WTC11 (cell line): ENCODE results near the gene HMGB1. TPM values are rescaled to one million over a fixed set of nuclear protein-coding genes. Genes with fewer than 3 reads are reported as not detected.

Experiments
- ATAC-seq: fragments of 200-7000 bp; cut with Tn5 transposase; 2 replicates; pipeline ENCODE4 v1.10.0; 2021; ENCODE audit warnings: mild to moderate bottlenecking, moderate library complexity
- CTCF ChIA-PET: fragments of 300-600 bp; sonication (Branson Sonifier 250); formaldehyde crosslinking; loops from one replicate; lab custom pipeline; 2021; ENCODE audit warnings: antibody characterized with exemption; lab: Charles Lee
- POLR2A ChIA-PET: fragments of 350-600 bp; sonication (Branson Sonifier 250); formaldehyde crosslinking; loops from one replicate; lab custom pipeline; 2021; ENCODE audit warnings: antibody characterized with exemption; lab: Charles Lee
- DNase-seq: peaks from one replicate; pipeline ENCODE4 v3.0.0; 2021; ENCODE audit warnings: low spot score
- H3K27ac Mint-ChIP-seq: 2 replicates; pipeline ENCODE4 v1.8.0; 2021; ENCODE audit warnings: mixed read lengths
- H3K27me3 Mint-ChIP-seq: 2 replicates; pipeline ENCODE4 v1.8.0; 2021; ENCODE audit warnings: low read depth, mild to moderate bottlenecking, moderate library complexity, mixed read lengths
- H3K36me3 Mint-ChIP-seq: 2 replicates; pipeline ENCODE4 v1.8.0; 2021; ENCODE audit warnings: mixed read lengths
- H3K4me1 Mint-ChIP-seq: 2 replicates; pipeline ENCODE4 v1.8.0; 2022; ENCODE audit warnings: mixed read lengths
- H3K4me3 Mint-ChIP-seq: 2 replicates; pipeline ENCODE4 v1.8.0; 2021; ENCODE audit warnings: mild to moderate bottlenecking, moderate library complexity, mixed read lengths
- H3K9me3 Mint-ChIP-seq: 2 replicates; pipeline ENCODE4 v1.8.0; 2021; ENCODE audit warnings: mixed read lengths
- AR ChIP-seq: fragments of 250-450 bp; sonication (Bioruptor Pico); IDR thresholded peaks from 2 replicates; pipeline ENCODE4 v1.9.0; 2021; ENCODE audit warnings: mild to moderate bottlenecking
- ATF6 ChIP-seq: sonication (generic); formaldehyde crosslinking; IDR thresholded peaks from 2 replicates; pipeline ENCODE4 v1.8.1; 2023; ENCODE audit warnings: mild to moderate bottlenecking, missing genetic modification reagents
- CREM ChIP-seq: sonication (generic); formaldehyde crosslinking; IDR thresholded peaks from 2 replicates; pipeline ENCODE4 v1.8.1; 2022; ENCODE audit warnings: mild to moderate bottlenecking, missing genetic modification reagents, moderate library complexity
- E2F1 ChIP-seq: sonication (generic); formaldehyde crosslinking; IDR thresholded peaks from 2 replicates; pipeline ENCODE4 v1.8.0; 2022; ENCODE audit warnings: mild to moderate bottlenecking, missing genetic modification reagents
- E2F4 ChIP-seq: sonication (generic); formaldehyde crosslinking; IDR thresholded peaks from 2 replicates; pipeline ENCODE4 v1.8.1; 2022; ENCODE audit warnings: low read depth, mild to moderate bottlenecking, moderate library complexity, missing genetic modification reagents, borderline replicate concordance
- E2F5 ChIP-seq: sonication (generic); formaldehyde crosslinking; IDR thresholded peaks from 2 replicates; pipeline ENCODE4 v1.8.1; 2022; ENCODE audit warnings: mild to moderate bottlenecking, moderate library complexity, missing genetic modification reagents
- GRHL2 ChIP-seq: fragments of 250-450 bp; sonication (Bioruptor Pico); IDR thresholded peaks from 2 replicates; pipeline ENCODE4 v1.8.0; 2022; ENCODE audit warnings: mild to moderate bottlenecking, moderate library complexity; ENCODE audit not compliant: insufficient replicate concordance, severe bottlenecking
- JUN ChIP-seq: sonication (generic); formaldehyde crosslinking; IDR thresholded peaks from 2 replicates; pipeline ENCODE4 v1.8.0; 2023; ENCODE audit warnings: mild to moderate bottlenecking, missing genetic modification reagents
- MAX ChIP-seq: sonication (generic); formaldehyde crosslinking; IDR thresholded peaks from 2 replicates; pipeline ENCODE4 v1.8.0; 2022; ENCODE audit warnings: mild to moderate bottlenecking, missing genetic modification reagents
- MXD4 ChIP-seq: fragments of 250-450 bp; sonication (Bioruptor Pico); IDR thresholded peaks from 2 replicates; pipeline ENCODE4 v1.8.0; 2021; ENCODE audit warnings: mild to moderate bottlenecking, moderate library complexity, borderline replicate concordance
- NFE2L1 ChIP-seq: sonication (generic); formaldehyde crosslinking; IDR thresholded peaks from 2 replicates; pipeline ENCODE4 v1.8.1; 2023; ENCODE audit warnings: missing genetic modification reagents
- NR2C2 ChIP-seq: sonication (generic); formaldehyde crosslinking; IDR thresholded peaks from 2 replicates; pipeline ENCODE4 v1.8.0; 2022; ENCODE audit warnings: mild to moderate bottlenecking, missing genetic modification reagents
- PRDM15 ChIP-seq: sonication (generic); formaldehyde crosslinking; IDR thresholded peaks from 2 replicates; pipeline ENCODE4 v1.8.0; 2022; ENCODE audit warnings: missing genetic modification reagents
- TEAD4 ChIP-seq: sonication (generic); formaldehyde crosslinking; IDR thresholded peaks from 2 replicates; pipeline ENCODE4 v1.8.0; 2022; ENCODE audit warnings: mild to moderate bottlenecking, missing genetic modification reagents
- ZNF121 ChIP-seq: sonication (generic); formaldehyde crosslinking; IDR thresholded peaks from 2 replicates; pipeline ENCODE4 v1.8.0; 2023; ENCODE audit warnings: missing genetic modification reagents
- ZNF232 ChIP-seq: sonication (generic); formaldehyde crosslinking; IDR thresholded peaks from 2 replicates; pipeline ENCODE4 v1.8.0; 2022; ENCODE audit warnings: mild to moderate bottlenecking, missing genetic modification reagents
- ZNF263 ChIP-seq: sonication (generic); formaldehyde crosslinking; IDR thresholded peaks from 2 replicates; pipeline ENCODE4 v1.8.1; 2022; ENCODE audit warnings: low read depth, mild to moderate bottlenecking, moderate library complexity, missing genetic modification reagents
- ZNF396 ChIP-seq: fragments of 250-450 bp; sonication (Bioruptor Pico); IDR thresholded peaks from 2 replicates; pipeline ENCODE4 v1.8.0; 2021; ENCODE audit warnings: mild to moderate bottlenecking, moderate library complexity, borderline replicate concordance
- ZNF416 ChIP-seq: fragments of 250-450 bp; sonication (Bioruptor Pico); IDR thresholded peaks from 2 replicates; pipeline ENCODE4 v1.9.0; 2021; ENCODE audit warnings: mild to moderate bottlenecking, inconsistent platforms
- total RNA-seq: library from RNA; stranded (reverse); gene quantifications from 3 replicates; pipeline ENCODE4 v1.2.3, GENCODE V29; 2021

Gene HMGB1
- total RNA-seq, 1 experiment from 2014 or later = 640 TPM

- Mint-ChIP-seq H3K9me3 (no peaks in the 10 kb centered on the region), H3K36me3 (no peaks in the 10 kb centered on the region), H3K27me3 (peaks cover 13% of the 10 kb centered on the region), H3K4me1 (peaks cover 13% of the 10 kb centered on the region), H3K4me3 (no peak overlapping the region)
- ATAC-seq (no peak), DNase-seq (no peak)
- ChIA-PET POLR2A (interaction anchor here (0.6 kb wide), 1 partner anchor 1128 kb away, joined by 3 read pairs; no protein-coding TSS in a partner anchor), CTCF (no interaction called here)
- no peak for TF ChIP-seq PRDM15 (CRISPR knock-in tag)
- no peak for TF ChIP-seq ZNF396
- no peak for TF ChIP-seq MAX (CRISPR knock-in tag)
- no peak for TF ChIP-seq TEAD4 (CRISPR knock-in tag)
- no peak for TF ChIP-seq JUN (CRISPR knock-in tag)
- TF ChIP-seq AR (CRISPR knock-in tag) = no peak
- no peak for TF ChIP-seq GRHL2
- TF ChIP-seq NR2C2 = no peak
- no peak for TF ChIP-seq ATF6 (CRISPR knock-in tag)
- TF ChIP-seq, all 79 proteins: peak for 0
- no peak overlapping the region for H3K27ac Mint-ChIP-seq
These were observed 49.3 kb downstream of the HMGB1 start for GRCh38 chr13:30416471-30416870.

- Mint-ChIP-seq H3K4me3 (no peak overlapping the region), H3K27me3 (peaks cover 14% of the 10 kb centered on the region), H3K27ac (no peak overlapping the region), H3K4me1 (peaks cover 6% of the 10 kb centered on the region), H3K36me3 (no peaks in the 10 kb centered on the region), H3K9me3 (no peaks in the 10 kb centered on the region)
- TF ChIP-seq ZNF416 (CRISPR knock-in tag) (no peak), E2F1 (CRISPR knock-in tag) (no peak), JUN (CRISPR knock-in tag) (no peak), ZNF263 (no peak), ZNF121 (CRISPR knock-in tag) (no peak), E2F4 (CRISPR knock-in tag) (no peak), ZNF232 (no peak), CREM (CRISPR knock-in tag) (no peak), MXD4 (no peak), PRDM15 (CRISPR knock-in tag) (no peak), E2F5 (CRISPR knock-in tag) (no peak), NFE2L1 (CRISPR knock-in tag) (no peak)
- ChIA-PET POLR2A (no interaction called here), CTCF (interaction anchor here (0.6 kb wide), 1 partner anchor 388 kb away, joined by 3 read pairs; no protein-coding TSS in a partner anchor)
- no peak for ATAC-seq
- DNase-seq = no peak
These were observed 50.2 kb downstream of the HMGB1 start for GRCh38 chr13:30415430-30416030.
